Liver (tissue), 9 donors: Measurements from ENCODE around the gene FOXN3. TPM values are rescaled to one million over a fixed set of nuclear protein-coding genes. Genes with fewer than 3 reads are reported as not detected.

Experiments
- DNase-seq: peaks from one replicate; pipeline ENCODE4 v3.0.0-alpha.2; 2017; ENCODE audit warnings: low spot score
- H3K27ac ChIP-seq, 2 donors: one replicate each; pipeline ENCODE4 v1.7.0; 2013; ENCODE audit warnings: inconsistent platforms in 2 of 2, low read length in 2 of 2, control low read depth in 1 of 2, low read depth in 1 of 2, mild to moderate bottlenecking in 1 of 2
- H3K27me3 ChIP-seq, 4 donors: one replicate each; pipeline versions ENCODE4 v1.6.1 to v1.7.0; 2013; ENCODE audit warnings: low read length in 3 of 4, inconsistent platforms in 1 of 4, mild to moderate bottlenecking in 1 of 4, moderate library complexity in 1 of 4; ENCODE audit not compliant: control insufficient read depth in 4 of 4, insufficient read depth in 4 of 4
- H3K36me3 ChIP-seq, 4 donors: one replicate each; pipeline versions ENCODE4 v1.6.1 to v1.7.0; 2013; ENCODE audit warnings: low read length in 3 of 4, mild to moderate bottlenecking in 3 of 4, low read depth in 1 of 4, moderate library complexity in 1 of 4; ENCODE audit not compliant: control insufficient read depth in 4 of 4, insufficient read depth in 3 of 4
- H3K4me1 ChIP-seq, 4 donors: one replicate each; pipeline versions ENCODE4 v1.6.1 to v1.7.0; 2013; ENCODE audit warnings: low read length in 3 of 4, mild to moderate bottlenecking in 3 of 4, moderate library complexity in 1 of 4; ENCODE audit not compliant: control insufficient read depth in 4 of 4, insufficient read depth in 4 of 4
- H3K4me3 ChIP-seq, 3 donors: one replicate each; pipeline versions ENCODE4 v1.6.1 to v1.7.0; 2013; ENCODE audit warnings: low read length in 3 of 3, control low read depth in 1 of 3, low read depth in 1 of 3, mild to moderate bottlenecking in 1 of 3
- H3K9ac ChIP-seq, 2 donors: one replicate each; pipeline ENCODE4 v1.7.0; 2013; ENCODE audit warnings: low read length in 2 of 2, mild to moderate bottlenecking in 2 of 2, moderate library complexity in 2 of 2, control low read depth in 1 of 2, low read depth in 1 of 2
- H3K9me3 ChIP-seq, 4 donors: one replicate each; pipeline versions ENCODE4 v1.6.1 to v1.7.0; 2013; ENCODE audit warnings: low read length in 3 of 4; ENCODE audit not compliant: control insufficient read depth in 4 of 4
- CTCF ChIP-seq: fragments of 150-350 bp; IDR thresholded peaks from 2 replicates; pipeline ENCODE4 v1.5.1; 2017; ENCODE audit warnings: improper control_type of control experiment, low read depth, low read length; ENCODE audit not compliant: missing input control
- EGR1 ChIP-seq, 2 donors: IDR thresholded peaks; 2 replicates each; pipeline ENCODE4 v1.6.1; 2016 to 2018; ENCODE audit warnings: antibody characterized with exemption in 2 of 2, low read depth in 2 of 2
- FOXA2 ChIP-seq: IDR thresholded peaks from 2 replicates; pipeline ENCODE4 v1.6.1; 2016; ENCODE audit warnings: antibody characterized with exemption
- HNF4G ChIP-seq: IDR thresholded peaks from 2 replicates; pipeline ENCODE4 v1.6.1; 2016; ENCODE audit warnings: antibody characterized with exemption
- NR2F2 ChIP-seq: IDR thresholded peaks from 2 replicates; pipeline ENCODE4 v1.6.1; 2016; ENCODE audit warnings: antibody characterized with exemption
- RAD21 ChIP-seq, 2 donors: IDR thresholded peaks; 2 replicates each; pipeline ENCODE4 v1.6.1; 2016; ENCODE audit warnings: antibody characterized with exemption in 2 of 2, mild to moderate bottlenecking in 2 of 2
- REST ChIP-seq: IDR thresholded peaks from 2 replicates; pipeline ENCODE4 v1.6.1; 2016; ENCODE audit warnings: antibody characterized with exemption, mild to moderate bottlenecking
- SP1 ChIP-seq: IDR thresholded peaks from 2 replicates; pipeline ENCODE4 v1.6.1; 2018; ENCODE audit warnings: antibody characterized with exemption, mild to moderate bottlenecking
- TAF1 ChIP-seq: conservative IDR thresholded peaks from 2 replicates; pipeline ENCODE4 v1.6.1; 2016; ENCODE audit warnings: antibody characterized with exemption, mild to moderate bottlenecking
- YY1 ChIP-seq: IDR thresholded peaks from 2 replicates; pipeline ENCODE4 v1.6.1; 2016; ENCODE audit warnings: antibody characterized with exemption, mild to moderate bottlenecking
- ZBTB33 ChIP-seq: IDR thresholded peaks from 2 replicates; pipeline ENCODE4 v1.6.1; 2016; ENCODE audit warnings: antibody characterized with exemption
- WGBS: extraction: QIAGEN DNeasy Blood & Tissue Kit; methylation state at CpG from one replicate; pipeline ENCODE4 v1.1.7; 2013; 5-methylcytosine and 5-hydroxymethylcytosine counted together
- polyA plus RNA-seq, 2 donors: library from polyadenylated mRNA; stranded (reverse) in 1 of 2; unstranded in 1 of 2; fragments of 200-250 nt in 1 of 2; fragments of >200 nt in 1 of 2; fragmentation: Nextera tagmentation in 1 of 2; extraction: Ambion mirVana in 1 of 2; gene quantifications; one replicate each; pipeline versions ENCODE4 v1.2.1 to v1.2.3, GENCODE V29; 2013 to 2015
- total RNA-seq, 2 donors: library from RNA; depleted of rRNA; stranded (reverse); fragments of >200 nt; gene quantifications; one replicate each; pipeline ENCODE4 v1.2.3, GENCODE V29; 2014
- TF ChIP-seq, protein P1 (sequence below): IDR thresholded peaks from 2 replicates; pipeline ENCODE4 v1.6.1; 2016; ENCODE audit warnings: antibody characterized with exemption
- donor health status: healthy.
- donor health status: healthy.
- donor health status: healthy.
- donor health status: healthy.
- donor health status: healthy.

The FOXN3 gene
- total and polyA plus RNA-seq, 4 donors: 17.8 to 44.8 (median 35.3) TPM

- 88% methylated on average over 6 of the region's 6 CpGs for WGBS
- H3K27ac ChIP-seq: no peak overlapping the region
- H3K4me3 ChIP-seq: no peak overlapping the region
- H3K27me3 ChIP-seq: no peaks in the 10 kb centered on the region
- H3K4me1 ChIP-seq: no peaks in the 10 kb centered on the region
- H3K9me3 ChIP-seq: no peaks in the 10 kb centered on the region
- no peak overlapping the region for H3K9ac ChIP-seq
- TF ChIP-seq NR2F2 (no peak), ZBTB33 (no peak), REST (no peak), FOXA2 (no peak), RAD21 (IDR thresholded peaks at IDR 0.05) (no peak), TAF1 (no peak), HNF4G (no peak)
- no peaks in the 10 kb centered on the region for H3K36me3 ChIP-seq
- no peak for DNase-seq
Measured at GRCh38 chr14:89129570-89129969, 287.5 kb downstream of the FOXN3 start.

DNA sequence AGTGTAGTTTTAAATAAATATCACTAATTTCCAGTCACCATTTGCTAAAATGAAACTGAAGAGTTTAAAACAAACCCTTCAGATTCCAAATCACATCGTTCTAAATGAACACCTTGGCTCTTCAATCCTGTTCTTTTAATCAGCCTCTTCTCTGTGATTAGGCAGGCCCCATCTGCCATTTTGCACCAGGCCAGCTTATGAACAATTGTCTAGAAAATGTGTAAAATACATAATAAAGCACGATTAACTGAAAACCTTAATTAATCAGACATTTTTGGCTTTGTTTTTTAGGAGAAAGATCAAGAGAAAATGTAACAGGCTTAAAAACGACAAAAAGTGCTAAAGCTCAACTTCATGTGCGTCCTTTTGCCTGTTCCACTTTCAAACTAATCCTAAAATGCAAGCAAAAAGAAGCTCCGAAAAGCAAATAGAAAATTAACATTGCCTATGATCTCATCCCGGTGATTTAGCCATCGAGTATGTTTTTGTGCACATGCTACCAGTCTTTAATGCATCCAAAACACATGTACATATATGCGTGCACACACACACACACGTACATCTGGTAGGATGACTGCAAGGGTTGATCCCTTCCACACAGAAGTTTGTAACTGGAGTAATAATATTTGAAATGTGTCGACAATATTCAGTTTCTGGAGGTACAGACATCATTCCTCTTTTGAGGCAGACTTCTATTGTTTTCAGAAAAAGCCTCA, 288.6 kb downstream of the FOXN3 start:
- no peak overlapping the region for H3K9ac ChIP-seq
- H3K4me1 ChIP-seq: no peaks in the 10 kb centered on the region
- no peaks in the 10 kb centered on the region for H3K9me3 ChIP-seq
- 94% methylated on average over 10 of the region's 10 CpGs for WGBS
- DNase-seq: no peak
- no peaks in the 10 kb centered on the region for H3K36me3 ChIP-seq
- H3K27ac ChIP-seq: no peak overlapping the region
- H3K4me3 ChIP-seq: no peak overlapping the region
- TF ChIP-seq CTCF (no peak), EGR1 (IDR thresholded peaks at IDR 0.05; ENCODE audit: low read depth in 2 of 2) (no peak), SP1 (no peak), NR2F2 (no peak), YY1 (no peak)
- TF ChIP-seq, protein P1, sequence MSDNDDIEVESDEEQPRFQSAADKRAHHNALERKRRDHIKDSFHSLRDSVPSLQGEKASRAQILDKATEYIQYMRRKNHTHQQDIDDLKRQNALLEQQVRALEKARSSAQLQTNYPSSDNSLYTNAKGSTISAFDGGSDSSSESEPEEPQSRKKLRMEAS: no peak
- H3K27me3 ChIP-seq: no peaks in the 10 kb centered on the region
